HepG2 (cell line): ENCODE data around the gene RIPOR3. TPM values are rescaled to one million over a fixed set of nuclear protein-coding genes. Genes with fewer than 3 reads are reported as not detected.

ENCODE experiments used
- ATAC-seq: fragments of 200-7000 bp; cut with Tn5 transposase; 3 replicates; pipeline ENCODE4 v1.9.1; 2020; ENCODE audit warnings: mild to moderate bottlenecking, moderate library complexity
- BruUV-seq: library from RNA; stranded (reverse); fragments of 400-500 nt; replicated peaks from 2 replicates; lab custom pipeline; 2021; lab: Mats Ljungman, UMichigan
- CTCF ChIA-PET: fragments of 300-600 bp; formaldehyde crosslinking; extraction: SDS; loops from one replicate; lab custom pipeline; 2021; ENCODE audit warnings: low total read pairs, inconsistent platforms, low intra/inter-chr PET ratio; lab: Yijun Ruan, JAX
- POLR2A ChIA-PET: fragments of 350-600 bp; sonication (Branson Sonifier 250); formaldehyde crosslinking; loops from one replicate; lab custom pipeline; 2020; ENCODE audit warnings: antibody characterized with exemption, inconsistent platforms; lab: Yijun Ruan, JAX
- DNase-seq: peaks from one replicate; pipeline ENCODE4 v3.0.0-alpha.2; 2015; ENCODE audit warnings: low spot score
- FAIRE-seq: peaks from 3 replicates; lab custom pipeline; 2011; peaks lifted over from hg19 to GRCh38; lab: Jason Lieb, UNC
- H2AFZ ChIP-seq: one replicate; pipeline ENCODE4 v1.6.1; 2011; ENCODE audit warnings: low read length, inconsistent platforms
- H3K27ac ChIP-seq: fragments of 300-600 bp; 3 replicates; pipeline ENCODE4 v1.8.0; 2011; ENCODE audit warnings: mixed run types, mild to moderate bottlenecking, mixed read lengths, low read length, inconsistent platforms; ENCODE audit not compliant: insufficient read depth; ENCODE audit errors: extremely low read length
- H3K27me3 ChIP-seq, 2 experiments: fragments of 200-600 bp in 1 of 2; 2 replicates in 1 of 2; 3 replicates in 1 of 2; pipeline versions ENCODE4 v1.6.0 to v1.8.0; 2011; ENCODE audit warnings: low read length in 2 of 2, mild to moderate bottlenecking in 2 of 2, moderate library complexity in 2 of 2, inconsistent platforms in 1 of 2; ENCODE audit not compliant: insufficient read depth in 2 of 2, control insufficient read depth in 1 of 2
- H3K36me3 ChIP-seq, 2 experiments: fragments of 200-600 bp in 1 of 2; replicated peaks in 1 of 2; 2 replicates in 1 of 2; 3 replicates in 1 of 2; pipeline versions ENCODE4 v1.5.1 to v1.8.0; 2011; ENCODE audit warnings: low read length in 2 of 2, inconsistent platforms in 1 of 2; ENCODE audit not compliant: insufficient read depth in 2 of 2, control insufficient read depth in 1 of 2
- H3K4me1 ChIP-seq: 2 replicates; pipeline ENCODE4 v1.5.1; 2012; ENCODE audit warnings: low read length, inconsistent platforms; ENCODE audit not compliant: insufficient read depth
- H3K4me2 ChIP-seq: 2 replicates; pipeline ENCODE4 v1.6.0; 2011; ENCODE audit warnings: low read depth, low read length, inconsistent platforms
- H3K4me3 ChIP-seq, 3 experiments: fragments of 200-600 bp in 1 of 3; sonication (generic), shearing (Covaris generic) in 1 of 3; replicated peaks in 1 of 3; 2 replicates each; pipeline ENCODE4 v1.5.1; 2011 to 2016; ENCODE audit warnings: low read length in 3 of 3, inconsistent platforms in 2 of 3, low read depth in 2 of 3, mild to moderate bottlenecking in 2 of 3, control low read depth in 1 of 3, mixed read lengths in 1 of 3; ENCODE audit not compliant: insufficient read depth in 1 of 3
- H3K79me2 ChIP-seq: one replicate; pipeline ENCODE4 v1.6.1; 2011; ENCODE audit warnings: low read length, inconsistent platforms; ENCODE audit not compliant: insufficient read depth
- H3K9ac ChIP-seq: 2 replicates; pipeline ENCODE4 v1.6.0; 2011; ENCODE audit warnings: mild to moderate bottlenecking, low read depth, low read length, inconsistent platforms; ENCODE audit not compliant: insufficient read depth
- H3K9me3 ChIP-seq: 2 replicates; pipeline ENCODE4 v1.5.1; 2012; ENCODE audit warnings: mild to moderate bottlenecking, low read length
- H4K20me1 ChIP-seq: 2 replicates; pipeline ENCODE4 v1.6.0; 2011; ENCODE audit warnings: inconsistent platforms, mild to moderate bottlenecking, low read length, moderate library complexity; ENCODE audit not compliant: insufficient read depth
- BRCA1 ChIP-seq: sonication (generic); formaldehyde crosslinking; IDR thresholded peaks from 2 replicates; pipeline ENCODE4 v1.4.0; 2020; ENCODE audit warnings: missing genetic modification reagents
- DNMT3B ChIP-seq: conservative IDR thresholded peaks from 2 replicates; pipeline ENCODE4 v1.6.1; 2016; ENCODE audit warnings: missing biosample characterization, control low read depth
- ESRRA ChIP-seq: sonication (generic); formaldehyde crosslinking; IDR thresholded peaks from 2 replicates; pipeline ENCODE4 v1.5.1; 2020; ENCODE audit warnings: mild to moderate bottlenecking, low read depth, missing genetic modification reagents
- HDAC1 ChIP-seq: sonication (generic); formaldehyde crosslinking; IDR thresholded peaks from 2 replicates; pipeline ENCODE4 v1.5.1; 2020; ENCODE audit warnings: mild to moderate bottlenecking, missing genetic modification reagents
- JUND ChIP-seq: sonication (generic); formaldehyde crosslinking; IDR thresholded peaks from 2 replicates; pipeline ENCODE4 v1.8.0; 2022; ENCODE audit warnings: mild to moderate bottlenecking, missing genetic modification reagents
- PCBP1 ChIP-seq: fragments of 200-400 bp; formaldehyde crosslinking; IDR thresholded peaks from 2 replicates; pipeline ENCODE4 v1.6.1; 2017; ENCODE audit warnings: mild to moderate bottlenecking, low read depth, low read length, borderline replicate concordance
- REXO4 ChIP-seq: sonication (generic); formaldehyde crosslinking; IDR thresholded peaks from 2 replicates; pipeline ENCODE4 v1.8.0; 2022; ENCODE audit warnings: missing genetic modification reagents, mild to moderate bottlenecking, borderline replicate concordance
- ZMYM4 ChIP-seq: sonication (generic); formaldehyde crosslinking; IDR thresholded peaks from 2 replicates; pipeline ENCODE4 v1.8.1; 2023; ENCODE audit warnings: mild to moderate bottlenecking, missing genetic modification reagents
- ZNF274 ChIP-seq: sonication (generic); formaldehyde crosslinking; IDR thresholded peaks from 2 replicates; pipeline ENCODE4 v1.5.1; 2020; ENCODE audit warnings: mild to moderate bottlenecking, missing genetic modification reagents
- ZNF607 ChIP-seq: sonication (generic); formaldehyde crosslinking; IDR thresholded peaks from 2 replicates; pipeline ENCODE4 v1.5.1; 2020; ENCODE audit warnings: missing genetic modification reagents, mild to moderate bottlenecking, borderline replicate concordance
- WGBS: methylation state at CpG from one replicate; pipeline ENCODE4 v1.1.6; 2017; ENCODE audit warnings: low lambda C conversion rate; 5-methylcytosine and 5-hydroxymethylcytosine counted together
- in situ Hi-C: cut with HindIII; loops from 2 replicates; pipeline ENCODE4 v1.10.0; 2017; ENCODE audit warnings: low pct_unique_long_range_greater_than_20kb; ENCODE audit not compliant: extremely low pct_ligation_motif_present
- intact Hi-C: fragments of 100-400 bp; cut with micrococcal nuclease; formaldehyde crosslinking; loops from one replicate; pipeline ENCODE4 v1.10.0; 2022; ENCODE audit not compliant: unreplicated experiment
- polyA plus RNA-seq, 8 experiments: library from polyadenylated mRNA; depleted of rRNA in 3 of 8; stranded (reverse) in 7 of 8; unstranded in 1 of 8; fragments of >200 nt; fragmentation: Illumina TruSeq in 4 of 8; extraction: Trizol in 4 of 8; gene quantifications; 2 replicates each; pipeline versions ENCODE4 v1.2.1 to v1.2.3, GENCODE V29; 2011 to 2016; ENCODE audit warnings: low read depth in 4 of 8, missing spikeins in 1 of 8, mixed read lengths in 1 of 8; ENCODE audit not compliant: insufficient read depth in 1 of 8
- total RNA-seq, 5 experiments: library from RNA; depleted of rRNA; stranded (reverse); fragments of >200 nt; fragmentation: Illumina TruSeq; extraction: Trizol; gene quantifications; 2 replicates each; pipeline ENCODE4 v1.2.3, GENCODE V29; 2016; ENCODE audit warnings: low read depth in 1 of 5
- TF ChIP-seq, protein P1 (sequence below): sonication (generic); formaldehyde crosslinking; IDR thresholded peaks from 2 replicates; pipeline ENCODE4 v1.8.1; 2022; ENCODE audit warnings: mild to moderate bottlenecking, missing genetic modification reagents
- TF ChIP-seq, protein P2 (sequence below): IDR thresholded peaks from 2 replicates; pipeline ENCODE4 v1.6.1; 2016; ENCODE audit warnings: missing genetic modification reagents, missing compliant biosample characterization
- TF ChIP-seq, protein P3 (sequence below): sonication (generic); formaldehyde crosslinking; IDR thresholded peaks from 2 replicates; pipeline ENCODE4 v1.5.1; 2020; ENCODE audit warnings: mild to moderate bottlenecking, missing genetic modification reagents, moderate library complexity
- TF ChIP-seq, protein P4 (sequence below): sonication (generic); formaldehyde crosslinking; IDR thresholded peaks from 2 replicates; pipeline ENCODE4 v1.4.0; 2020; ENCODE audit warnings: missing genetic modification reagents

The RIPOR3 gene
- total and polyA plus RNA-seq, 2 of the 13 experiments (the other 11 are each of a cell fraction or from before 2014, with no cell fraction given), result 0.18 TPM; not detected in 1

DNA sequence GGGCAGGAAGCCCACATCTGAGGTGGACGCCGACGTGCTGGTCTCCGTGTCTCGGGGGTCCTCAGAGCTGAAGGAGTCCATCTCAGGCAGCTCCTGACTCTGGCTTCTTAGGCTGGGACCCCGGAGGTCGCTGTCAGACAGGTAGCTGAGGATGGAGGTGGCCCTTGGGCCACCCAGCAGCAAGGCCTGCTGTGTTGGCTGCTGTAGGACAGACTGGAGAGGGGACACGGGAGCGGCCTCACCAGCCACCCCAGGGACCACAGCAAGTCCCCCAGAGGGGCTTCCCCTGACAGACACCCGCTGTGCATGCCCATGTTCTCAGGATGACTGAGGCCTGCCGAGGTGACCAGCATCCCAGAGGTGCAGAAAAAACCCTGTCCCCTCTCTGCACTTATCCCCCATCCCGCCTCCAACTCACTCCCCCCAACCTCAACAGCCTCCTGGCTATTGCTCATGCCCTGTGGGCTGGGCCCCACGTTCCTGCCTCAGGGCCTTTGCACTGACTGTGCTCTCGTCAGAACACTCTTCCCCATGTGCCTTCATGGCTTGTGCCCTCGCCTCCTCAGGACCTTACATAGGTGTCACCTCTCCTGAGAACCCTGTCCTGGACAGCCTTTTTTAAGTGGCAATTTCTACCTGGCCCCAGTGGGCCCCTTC, 88.8 kb downstream of the RIPOR3 start:
- H3K4me3 ChIP-seq, result no peak overlapping the region
- DNase-seq, result no peak
- in situ Hi-C loops, result no loop called here
- H4K20me1 ChIP-seq, result no peaks in the 10 kb centered on the region
- FAIRE-seq, result no peak
- ATAC-seq, result peak; percentile 8; the same call in 2 of the 3 replicates
- H2AFZ ChIP-seq, result no peak overlapping the region
- H3K79me2 ChIP-seq, result no peaks in the 10 kb centered on the region
- no peaks in the 10 kb centered on the region for H3K9me3 ChIP-seq
- 32% methylated on average over 13 of the region's 15 CpGs for WGBS
- no TSS peak for BruUV-seq
- H3K4me2 ChIP-seq, result no peak overlapping the region
- no peak overlapping the region for H3K27ac ChIP-seq
- no peaks in the 10 kb centered on the region for H3K36me3 ChIP-seq
- CTCF ChIA-PET, result no interaction called here
- H3K9ac ChIP-seq, result no peak overlapping the region
- peaks cover 10 to 46% of the 10 kb centered on the region in 2 experiments; a peak in 3 of 5 replicates for H3K27me3 ChIP-seq
- POLR2A ChIA-PET, result no interaction called here
- H3K4me1 ChIP-seq, result peaks cover 30% of the 10 kb centered on the region
- intact Hi-C loops, result no loop called here
- TF ChIP-seq, protein P1, sequence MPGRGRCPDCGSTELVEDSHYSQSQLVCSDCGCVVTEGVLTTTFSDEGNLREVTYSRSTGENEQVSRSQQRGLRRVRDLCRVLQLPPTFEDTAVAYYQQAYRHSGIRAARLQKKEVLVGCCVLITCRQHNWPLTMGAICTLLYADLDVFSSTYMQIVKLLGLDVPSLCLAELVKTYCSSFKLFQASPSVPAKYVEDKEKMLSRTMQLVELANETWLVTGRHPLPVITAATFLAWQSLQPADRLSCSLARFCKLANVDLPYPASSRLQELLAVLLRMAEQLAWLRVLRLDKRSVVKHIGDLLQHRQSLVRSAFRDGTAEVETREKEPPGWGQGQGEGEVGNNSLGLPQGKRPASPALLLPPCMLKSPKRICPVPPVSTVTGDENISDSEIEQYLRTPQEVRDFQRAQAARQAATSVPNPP (CRISPR knock-in tag), result no peak
- TF ChIP-seq HDAC1 (CRISPR knock-in tag), result peak; percentile 35; the same call in 1 of the 2 replicates
- TF ChIP-seq PCBP1, result 0 out of 2 replicates have a peak, but pooled peaks have one; percentile 6
- TF ChIP-seq ESRRA, result no peak
- TF ChIP-seq, protein P2, sequence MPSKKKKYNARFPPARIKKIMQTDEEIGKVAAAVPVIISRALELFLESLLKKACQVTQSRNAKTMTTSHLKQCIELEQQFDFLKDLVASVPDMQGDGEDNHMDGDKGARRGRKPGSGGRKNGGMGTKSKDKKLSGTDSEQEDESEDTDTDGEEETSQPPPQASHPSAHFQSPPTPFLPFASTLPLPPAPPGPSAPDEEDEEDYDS (CRISPR knock-in tag), result no peak
- no peak for TF ChIP-seq REXO4 (CRISPR knock-in tag)
- TF ChIP-seq BRCA1, result no peak
- TF ChIP-seq DNMT3B (CRISPR knock-in tag), result no peak
- TF ChIP-seq ZNF607 (CRISPR knock-in tag), result no peak
- TF ChIP-seq, protein P3, sequence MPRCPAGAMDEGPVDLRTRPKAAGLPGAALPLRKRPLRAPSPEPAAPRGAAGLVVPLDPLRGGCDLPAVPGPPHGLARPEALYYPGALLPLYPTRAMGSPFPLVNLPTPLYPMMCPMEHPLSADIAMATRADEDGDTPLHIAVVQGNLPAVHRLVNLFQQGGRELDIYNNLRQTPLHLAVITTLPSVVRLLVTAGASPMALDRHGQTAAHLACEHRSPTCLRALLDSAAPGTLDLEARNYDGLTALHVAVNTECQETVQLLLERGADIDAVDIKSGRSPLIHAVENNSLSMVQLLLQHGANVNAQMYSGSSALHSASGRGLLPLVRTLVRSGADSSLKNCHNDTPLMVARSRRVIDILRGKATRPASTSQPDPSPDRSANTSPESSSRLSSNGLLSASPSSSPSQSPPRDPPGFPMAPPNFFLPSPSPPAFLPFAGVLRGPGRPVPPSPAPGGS (CRISPR knock-in tag), result 0 out of 2 replicates have a peak, but pooled peaks have one; percentile 52
- TF ChIP-seq, protein P4, sequence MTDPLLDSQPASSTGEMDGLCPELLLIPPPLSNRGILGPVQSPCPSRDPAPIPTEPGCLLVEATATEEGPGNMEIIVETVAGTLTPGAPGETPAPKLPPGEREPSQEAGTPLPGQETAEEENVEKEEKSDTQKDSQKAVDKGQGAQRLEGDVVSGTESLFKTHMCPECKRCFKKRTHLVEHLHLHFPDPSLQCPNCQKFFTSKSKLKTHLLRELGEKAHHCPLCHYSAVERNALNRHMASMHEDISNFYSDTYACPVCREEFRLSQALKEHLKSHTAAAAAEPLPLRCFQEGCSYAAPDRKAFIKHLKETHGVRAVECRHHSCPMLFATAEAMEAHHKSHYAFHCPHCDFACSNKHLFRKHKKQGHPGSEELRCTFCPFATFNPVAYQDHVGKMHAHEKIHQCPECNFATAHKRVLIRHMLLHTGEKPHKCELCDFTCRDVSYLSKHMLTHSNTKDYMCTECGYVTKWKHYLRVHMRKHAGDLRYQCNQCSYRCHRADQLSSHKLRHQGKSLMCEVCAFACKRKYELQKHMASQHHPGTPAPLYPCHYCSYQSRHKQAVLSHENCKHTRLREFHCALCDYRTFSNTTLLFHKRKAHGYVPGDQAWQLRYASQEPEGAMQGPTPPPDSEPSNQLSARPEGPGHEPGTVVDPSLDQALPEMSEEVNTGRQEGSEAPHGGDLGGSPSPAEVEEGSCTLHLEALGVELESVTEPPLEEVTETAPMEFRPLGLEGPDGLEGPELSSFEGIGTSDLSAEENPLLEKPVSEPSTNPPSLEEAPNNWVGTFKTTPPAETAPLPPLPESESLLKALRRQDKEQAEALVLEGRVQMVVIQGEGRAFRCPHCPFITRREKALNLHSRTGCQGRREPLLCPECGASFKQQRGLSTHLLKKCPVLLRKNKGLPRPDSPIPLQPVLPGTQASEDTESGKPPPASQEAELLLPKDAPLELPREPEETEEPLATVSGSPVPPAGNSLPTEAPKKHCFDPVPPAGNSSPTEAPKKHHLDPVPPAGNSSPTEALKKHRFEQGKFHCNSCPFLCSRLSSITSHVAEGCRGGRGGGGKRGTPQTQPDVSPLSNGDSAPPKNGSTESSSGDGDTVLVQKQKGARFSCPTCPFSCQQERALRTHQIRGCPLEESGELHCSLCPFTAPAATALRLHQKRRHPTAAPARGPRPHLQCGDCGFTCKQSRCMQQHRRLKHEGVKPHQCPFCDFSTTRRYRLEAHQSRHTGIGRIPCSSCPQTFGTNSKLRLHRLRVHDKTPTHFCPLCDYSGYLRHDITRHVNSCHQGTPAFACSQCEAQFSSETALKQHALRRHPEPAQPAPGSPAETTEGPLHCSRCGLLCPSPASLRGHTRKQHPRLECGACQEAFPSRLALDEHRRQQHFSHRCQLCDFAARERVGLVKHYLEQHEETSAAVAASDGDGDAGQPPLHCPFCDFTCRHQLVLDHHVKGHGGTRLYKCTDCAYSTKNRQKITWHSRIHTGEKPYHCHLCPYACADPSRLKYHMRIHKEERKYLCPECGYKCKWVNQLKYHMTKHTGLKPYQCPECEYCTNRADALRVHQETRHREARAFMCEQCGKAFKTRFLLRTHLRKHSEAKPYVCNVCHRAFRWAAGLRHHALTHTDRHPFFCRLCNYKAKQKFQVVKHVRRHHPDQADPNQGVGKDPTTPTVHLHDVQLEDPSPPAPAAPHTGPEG (CRISPR knock-in tag), result no peak
- no peak for TF ChIP-seq JUND
- TF ChIP-seq ZMYM4, result no peak
- TF ChIP-seq ZNF274 (CRISPR knock-in tag), result 0 out of 2 replicates have a peak, but pooled peaks have one; percentile 23
